Parathyroid adenoma (tissue), 2 donors: Measurements from ENCODE around the gene EVI2B.

Source experiments
- H2AFZ ChIP-seq: fragments of 300-600 bp; sonication (generic); one replicate; pipeline ENCODE4 v1.7.0; 2017; ENCODE audit warnings: antibody characterized with exemption, mild to moderate bottlenecking
- H3K27ac ChIP-seq: fragments of 300-600 bp; sonication (generic); one replicate; pipeline ENCODE4 v1.7.0; 2017
- H3K27me3 ChIP-seq: fragments of 300-600 bp; sonication (generic); one replicate; pipeline ENCODE4 v1.7.0; 2017; ENCODE audit warnings: low read length; ENCODE audit not compliant: control insufficient read depth, insufficient read depth
- H3K36me3 ChIP-seq: fragments of 300-600 bp; sonication (generic); one replicate; pipeline ENCODE4 v1.7.0; 2017; ENCODE audit warnings: low read length; ENCODE audit not compliant: control insufficient read depth, insufficient read depth
- H3K4me1 ChIP-seq: fragments of 300-600 bp; sonication (generic); one replicate; pipeline ENCODE4 v1.7.0; 2017; ENCODE audit warnings: control low read depth
- H3K4me2 ChIP-seq: fragments of 300-600 bp; sonication (generic); one replicate; pipeline ENCODE4 v1.7.0; 2017; ENCODE audit warnings: low read length
- H3K4me3 ChIP-seq: fragments of 300-600 bp; sonication (generic); one replicate; pipeline ENCODE4 v1.7.0; 2017; ENCODE audit warnings: low read depth, low read length
- H3K79me2 ChIP-seq: fragments of 300-600 bp; sonication (generic); one replicate; pipeline ENCODE4 v1.7.0; 2017; ENCODE audit warnings: control low read depth
- H3K9ac ChIP-seq: fragments of 300-600 bp; sonication (generic); one replicate; pipeline ENCODE4 v1.7.0; 2017; ENCODE audit warnings: mild to moderate bottlenecking
- H3K9me3 ChIP-seq: fragments of 300-600 bp; sonication (generic); one replicate; pipeline ENCODE4 v1.7.0; 2017; ENCODE audit warnings: low read length; ENCODE audit not compliant: control insufficient read depth
- TF ChIP-seq, protein P1 (sequence below): fragments of 300-600 bp; sonication (generic); IDR thresholded peaks from one replicate; pipeline ENCODE4 v1.7.0; 2017; ENCODE audit warnings: antibody characterized with exemption, mild to moderate bottlenecking
- donor health status: primary hyperparathyroidism.

The EVI2B gene

DNA sequence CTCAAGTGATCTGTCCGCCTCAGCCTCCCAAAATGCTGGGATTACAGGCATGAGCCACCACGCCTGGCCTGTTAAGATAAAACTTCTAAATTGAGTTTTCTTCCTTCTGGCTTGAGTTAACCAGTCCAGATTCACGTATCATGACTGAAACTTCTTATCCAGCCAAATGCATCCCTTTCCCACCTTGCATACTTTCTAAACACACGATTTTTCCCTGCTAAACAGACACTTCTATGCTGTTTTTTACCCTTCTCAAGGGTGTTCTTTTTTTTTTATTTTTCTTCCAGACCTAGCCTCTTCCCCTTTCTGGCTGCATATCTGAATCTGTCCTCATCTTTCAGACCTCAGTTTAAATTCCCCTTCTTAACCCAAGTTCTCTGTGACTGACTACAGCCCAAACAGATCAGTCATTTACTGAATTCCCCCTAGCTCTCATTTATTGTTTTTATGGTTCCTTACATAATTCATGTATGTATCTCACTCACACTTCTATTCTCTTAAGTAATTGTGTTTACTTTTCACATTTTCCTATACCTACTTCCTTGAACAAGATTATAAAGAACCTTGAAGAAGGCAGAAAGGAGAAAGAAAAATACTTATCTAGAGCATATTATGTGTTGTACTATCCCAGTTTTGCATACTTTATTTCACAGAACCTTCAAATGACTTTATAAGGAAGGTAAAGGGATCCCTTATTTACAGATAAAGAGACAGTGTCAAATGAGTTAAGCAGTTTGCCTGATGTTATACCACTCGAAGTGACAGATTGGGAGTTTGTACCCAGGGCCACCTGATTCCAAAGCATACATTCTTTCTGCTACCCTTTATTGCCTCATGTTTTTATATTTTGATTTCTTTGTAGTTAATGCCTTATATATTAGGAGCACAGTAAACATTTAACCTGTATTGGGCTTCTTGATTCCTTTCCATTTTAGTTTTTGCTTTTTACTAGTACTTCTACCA is 5.2 kb downstream of the EVI2B start:
- H3K4me1 ChIP-seq, result no peaks in the 10 kb centered on the region
- no peak overlapping the region for H3K27ac ChIP-seq
- H3K9ac ChIP-seq, result no peak overlapping the region

DNA sequence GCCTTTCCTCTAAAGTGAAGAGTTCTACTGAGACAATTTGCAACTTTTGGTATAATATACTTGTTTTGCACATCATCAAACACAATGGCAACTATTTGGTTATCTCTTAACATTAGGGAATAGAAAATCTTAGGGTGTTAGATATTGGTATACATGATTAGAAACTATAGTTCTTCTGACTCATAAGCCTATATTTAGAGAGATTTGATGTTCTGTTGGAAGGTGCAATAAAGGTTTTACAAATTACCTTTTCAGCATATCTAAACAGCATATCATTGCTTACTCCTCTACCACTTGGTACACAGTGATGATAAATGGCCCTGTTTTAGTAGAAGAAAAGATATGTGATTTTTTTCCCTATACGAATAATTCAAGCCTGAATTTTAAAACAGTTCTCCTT is 6.2 kb downstream of the EVI2B start:
- Histone ChIP-seq H3K36me3 (no peaks in the 10 kb centered on the region), H3K27ac (no peak overlapping the region), H3K9ac (no peak overlapping the region), H3K79me2 (peaks cover 2% of the 10 kb centered on the region), H3K4me2 (no peak overlapping the region), H3K9me3 (no peaks in the 10 kb centered on the region), H3K4me1 (no peaks in the 10 kb centered on the region), H3K27me3 (no peaks in the 10 kb centered on the region), H2AFZ (no peak overlapping the region), H3K4me3 (no peak overlapping the region)
- TF ChIP-seq, protein P1, sequence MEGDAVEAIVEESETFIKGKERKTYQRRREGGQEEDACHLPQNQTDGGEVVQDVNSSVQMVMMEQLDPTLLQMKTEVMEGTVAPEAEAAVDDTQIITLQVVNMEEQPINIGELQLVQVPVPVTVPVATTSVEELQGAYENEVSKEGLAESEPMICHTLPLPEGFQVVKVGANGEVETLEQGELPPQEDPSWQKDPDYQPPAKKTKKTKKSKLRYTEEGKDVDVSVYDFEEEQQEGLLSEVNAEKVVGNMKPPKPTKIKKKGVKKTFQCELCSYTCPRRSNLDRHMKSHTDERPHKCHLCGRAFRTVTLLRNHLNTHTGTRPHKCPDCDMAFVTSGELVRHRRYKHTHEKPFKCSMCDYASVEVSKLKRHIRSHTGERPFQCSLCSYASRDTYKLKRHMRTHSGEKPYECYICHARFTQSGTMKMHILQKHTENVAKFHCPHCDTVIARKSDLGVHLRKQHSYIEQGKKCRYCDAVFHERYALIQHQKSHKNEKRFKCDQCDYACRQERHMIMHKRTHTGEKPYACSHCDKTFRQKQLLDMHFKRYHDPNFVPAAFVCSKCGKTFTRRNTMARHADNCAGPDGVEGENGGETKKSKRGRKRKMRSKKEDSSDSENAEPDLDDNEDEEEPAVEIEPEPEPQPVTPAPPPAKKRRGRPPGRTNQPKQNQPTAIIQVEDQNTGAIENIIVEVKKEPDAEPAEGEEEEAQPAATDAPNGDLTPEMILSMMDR, result no peak

More for the DNA sequence above, 5.2 kb downstream of the EVI2B start:
- Histone ChIP-seq H3K36me3 (no peaks in the 10 kb centered on the region), H3K9me3 (no peaks in the 10 kb centered on the region), H3K27me3 (no peaks in the 10 kb centered on the region), H3K4me3 (no peak overlapping the region), H2AFZ (no peak overlapping the region), H3K79me2 (no peaks in the 10 kb centered on the region), H3K4me2 (no peak overlapping the region)
- TF ChIP-seq, protein P1, result no peak

DNA sequence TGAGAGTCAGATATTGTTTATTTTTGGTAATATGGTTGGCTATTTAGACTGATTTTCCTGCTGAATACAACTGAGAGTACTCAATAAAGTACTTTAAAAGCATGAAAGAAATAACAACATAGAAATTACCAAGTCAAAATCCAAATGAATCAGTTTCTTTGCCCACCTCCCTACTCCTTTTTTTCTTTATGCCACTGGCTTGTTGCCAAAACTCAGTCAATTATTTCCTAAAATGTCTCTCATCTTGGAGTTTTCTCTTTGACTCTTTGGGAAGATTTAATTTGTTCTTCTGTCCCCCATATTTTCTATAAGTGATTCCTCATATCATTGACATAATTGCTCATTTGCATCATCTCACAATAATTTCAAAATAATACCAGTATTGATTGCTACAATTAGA is 14.2 kb downstream of the EVI2B start:
- Histone ChIP-seq H3K36me3 (no peaks in the 10 kb centered on the region), H3K79me2 (peaks cover 2% of the 10 kb centered on the region), H3K9ac (no peak overlapping the region), H3K9me3 (no peaks in the 10 kb centered on the region), H3K27ac (no peak overlapping the region), H3K4me1 (no peaks in the 10 kb centered on the region), H2AFZ (no peak overlapping the region), H3K4me3 (no peak overlapping the region), H3K4me2 (no peak overlapping the region), H3K27me3 (no peaks in the 10 kb centered on the region)
- TF ChIP-seq, protein P1, result no peak

DNA sequence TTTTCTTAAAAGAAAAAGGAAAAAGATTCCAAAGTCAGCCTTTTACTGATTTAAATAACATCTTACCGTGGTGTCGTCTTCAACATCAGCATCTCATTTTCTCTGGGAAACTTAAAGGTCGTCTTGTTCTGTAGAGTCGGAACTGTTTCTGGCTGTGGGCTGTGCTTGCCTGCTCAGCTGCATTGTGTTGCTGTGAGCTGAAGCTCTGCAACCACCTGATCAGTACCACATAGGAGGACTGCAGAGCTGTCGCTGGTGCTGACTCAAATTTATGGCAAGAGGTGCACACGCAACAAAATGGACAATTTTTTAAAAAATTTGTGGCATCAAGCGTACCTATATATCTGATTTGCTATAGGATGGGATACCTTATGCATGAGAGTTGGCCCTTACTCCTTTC is 16.8 kb downstream of the EVI2B start, which contains the start of gene OMG:
Gene OMG (minus strand): TSS at position 150 of the 400 bp plus-strand sequence. CDS start 908 bp downstream, outside the sequence.
- no peak within 1 kb of the TSS for H3K27ac ChIP-seq
- no peaks in the 10 kb centered on the region for H3K79me2 ChIP-seq
- H3K36me3 ChIP-seq, result no peaks in the 10 kb centered on the region
- no peaks in the 10 kb centered on the region for H3K4me1 ChIP-seq
- H3K9ac ChIP-seq, result no peak within 1 kb of the TSS
- TF ChIP-seq, protein P1, result no peak
- no peak within 1 kb of the TSS for H2AFZ ChIP-seq
- no peak within 1 kb of the TSS for H3K4me2 ChIP-seq
- no peaks in the 10 kb centered on the region for H3K27me3 ChIP-seq
- H3K4me3 ChIP-seq, result no peak within 1 kb of the TSS
- no peaks in the 10 kb centered on the region for H3K9me3 ChIP-seq
